Measurements from ENCODE around the gene KRTAP5-6. TPM values are rescaled to one million over a fixed set of nuclear protein-coding genes. Genes with fewer than 3 reads are reported as not detected.

KRTAP5-6 gene
- total RNA-seq, 2 donors from 2014 or later: not detected

GRCh38 chr11:1707751-1708150, 10.8 kb downstream of the KRTAP5-6 start:
- Mint-ChIP-seq H3K36me3 (ENCODE audit: low read depth) (no peaks in the 10 kb centered on the region), H3K4me1 (peaks cover 11% of the 10 kb centered on the region)

GRCh38 chr11:1708716-1709115, 11.7 kb downstream of the KRTAP5-6 start:
- no peaks in the 10 kb centered on the region for H3K9me3 ChIP-seq (ENCODE audit: control insufficient read depth, low read length, poor library complexity, severe bottlenecking)
- H3K27me3 Mint-ChIP-seq: peaks cover 45% of the 10 kb centered on the region
- ATAC-seq: no peak
- DNase-seq: no peak
- no peak overlapping the region for H3K27ac Mint-ChIP-seq
- no peak overlapping the region for H3K4me3 Mint-ChIP-seq
- H3K36me3 Mint-ChIP-seq (ENCODE audit: low read depth): no peaks in the 10 kb centered on the region
- H3K4me1 Mint-ChIP-seq: peaks cover 11% of the 10 kb centered on the region

More at GRCh38 chr11:1707751-1708150, 10.8 kb downstream of the KRTAP5-6 start:
- Mint-ChIP-seq H3K27me3 (peaks cover 49% of the 10 kb centered on the region), H3K27ac (peak overlapping the region; percentile 29), H3K4me3 (no peak overlapping the region)
- no peak for ATAC-seq
- DNase-seq: no peak
- no peaks in the 10 kb centered on the region for H3K9me3 ChIP-seq (ENCODE audit: control insufficient read depth, low read length, poor library complexity, severe bottlenecking)

GRCh38 chr11:1714908-1715885, 18.2 kb downstream of the KRTAP5-6 start:
- H3K36me3 Mint-ChIP-seq (ENCODE audit: low read depth): no peaks in the 10 kb centered on the region
- H3K27me3 Mint-ChIP-seq: peaks cover 36% of the 10 kb centered on the region
- no peaks in the 10 kb centered on the region for H3K4me1 Mint-ChIP-seq
- no peak overlapping the region for H3K27ac Mint-ChIP-seq
- H3K9me3 ChIP-seq (ENCODE audit: control insufficient read depth, low read length, poor library complexity, severe bottlenecking): no peaks in the 10 kb centered on the region
- ATAC-seq: no peak
- no peak for DNase-seq
- no peak overlapping the region for H3K4me3 Mint-ChIP-seq

GRCh38 chr11:1717745-1718144, 20.8 kb downstream of the KRTAP5-6 start:
- H3K27me3 Mint-ChIP-seq: peaks cover 32% of the 10 kb centered on the region
- no peaks in the 10 kb centered on the region for H3K36me3 Mint-ChIP-seq (ENCODE audit: low read depth)
- no peaks in the 10 kb centered on the region for H3K9me3 ChIP-seq (ENCODE audit: control insufficient read depth, low read length, poor library complexity, severe bottlenecking)
- H3K4me1 Mint-ChIP-seq: no peaks in the 10 kb centered on the region
- no peak for ATAC-seq
- H3K4me3 Mint-ChIP-seq: no peak overlapping the region
- no peak overlapping the region for H3K27ac Mint-ChIP-seq
- no peak for DNase-seq

- DNase-seq: no peak
- Mint-ChIP-seq H3K4me3 (no peak overlapping the region), H3K36me3 (ENCODE audit: low read depth) (no peaks in the 10 kb centered on the region), H3K4me1 (no peaks in the 10 kb centered on the region), H3K27ac (no peak overlapping the region), H3K27me3 (peaks cover 36% of the 10 kb centered on the region)
- no peaks in the 10 kb centered on the region for H3K9me3 ChIP-seq (ENCODE audit: control insufficient read depth, low read length, poor library complexity, severe bottlenecking)
- ATAC-seq: no peak
Observed at GRCh38 chr11:1718326-1718725, 21.3 kb downstream of the KRTAP5-6 start.

GRCh38 chr11:1719781-1720180, 22.8 kb downstream of the KRTAP5-6 start:
- peaks cover 46% of the 10 kb centered on the region for H3K27me3 Mint-ChIP-seq
- DNase-seq (no peak), ATAC-seq (no peak)
- no peak overlapping the region for H3K4me3 Mint-ChIP-seq
- H3K4me1 Mint-ChIP-seq: no peaks in the 10 kb centered on the region
- H3K27ac Mint-ChIP-seq: no peak overlapping the region
- no peaks in the 10 kb centered on the region for H3K36me3 Mint-ChIP-seq (ENCODE audit: low read depth)
- no peaks in the 10 kb centered on the region for H3K9me3 ChIP-seq (ENCODE audit: control insufficient read depth, low read length, poor library complexity, severe bottlenecking)

GRCh38 chr11:1727096-1727690, 30.2 kb downstream of the KRTAP5-6 start:
- no peaks in the 10 kb centered on the region for H3K9me3 ChIP-seq (ENCODE audit: control insufficient read depth, low read length, poor library complexity, severe bottlenecking)
- DNase-seq: no peak
- H3K4me3 Mint-ChIP-seq: no peak overlapping the region
- no peak for ATAC-seq
- H3K36me3 Mint-ChIP-seq (ENCODE audit: low read depth): peaks cover 3% of the 10 kb centered on the region
- no peak overlapping the region for H3K27ac Mint-ChIP-seq
- H3K27me3 Mint-ChIP-seq: peaks cover 75% of the 10 kb centered on the region
- peaks cover 6% of the 10 kb centered on the region for H3K4me1 Mint-ChIP-seq

GRCh38 chr11:1727861-1728260, 30.9 kb downstream of the KRTAP5-6 start:
- Mint-ChIP-seq H3K27ac (no peak overlapping the region), H3K4me3 (no peak overlapping the region), H3K4me1 (peaks cover 6% of the 10 kb centered on the region), H3K36me3 (ENCODE audit: low read depth) (peaks cover 3% of the 10 kb centered on the region), H3K27me3 (peaks cover 77% of the 10 kb centered on the region)
- ATAC-seq: no peak
- H3K9me3 ChIP-seq (ENCODE audit: control insufficient read depth, low read length, poor library complexity, severe bottlenecking): no peaks in the 10 kb centered on the region
- DNase-seq: no peak

GRCh38 chr11:1728301-1728700, 31.3 kb downstream of the KRTAP5-6 start:
- H3K9me3 ChIP-seq (ENCODE audit: control insufficient read depth, low read length, poor library complexity, severe bottlenecking): no peaks in the 10 kb centered on the region
- DNase-seq (no peak), ATAC-seq (no peak)
- H3K27ac Mint-ChIP-seq: no peak overlapping the region
- peaks cover 77% of the 10 kb centered on the region for H3K27me3 Mint-ChIP-seq
- no peak overlapping the region for H3K4me3 Mint-ChIP-seq
- H3K4me1 Mint-ChIP-seq: peaks cover 6% of the 10 kb centered on the region
- H3K36me3 Mint-ChIP-seq (ENCODE audit: low read depth): peaks cover 3% of the 10 kb centered on the region

- peaks cover 79% of the 10 kb centered on the region for H3K27me3 Mint-ChIP-seq
- peaks cover 3% of the 10 kb centered on the region for H3K36me3 Mint-ChIP-seq (ENCODE audit: low read depth)
- H3K4me3 Mint-ChIP-seq: peak overlapping the region; percentile 64
- ATAC-seq (no peak), DNase-seq (no peak)
- peaks cover 10% of the 10 kb centered on the region for H3K4me1 Mint-ChIP-seq
- no peaks in the 10 kb centered on the region for H3K9me3 ChIP-seq (ENCODE audit: control insufficient read depth, low read length, poor library complexity, severe bottlenecking)
- H3K27ac Mint-ChIP-seq: no peak overlapping the region
Observed at GRCh38 chr11:1728931-1729691, 32.1 kb downstream of the KRTAP5-6 start.

GRCh38 chr11:1729692-1730011, 32.7 kb downstream of the KRTAP5-6 start:
- peaks cover 14% of the 10 kb centered on the region for H3K4me1 Mint-ChIP-seq
- H3K9me3 ChIP-seq (ENCODE audit: control insufficient read depth, low read length, poor library complexity, severe bottlenecking): no peaks in the 10 kb centered on the region
- ATAC-seq (no peak), DNase-seq (no peak)
- no peak overlapping the region for H3K4me3 Mint-ChIP-seq
- H3K36me3 Mint-ChIP-seq (ENCODE audit: low read depth): peaks cover 3% of the 10 kb centered on the region
- peaks cover 79% of the 10 kb centered on the region for H3K27me3 Mint-ChIP-seq
- no peak overlapping the region for H3K27ac Mint-ChIP-seq

GRCh38 chr11:1730059-1730629, 33.1 kb downstream of the KRTAP5-6 start:
- Mint-ChIP-seq H3K4me3 (no peak overlapping the region), H3K4me1 (peaks cover 14% of the 10 kb centered on the region)

More at GRCh38 chr11:1730059-1730629, 33.1 kb downstream of the KRTAP5-6 start:
- peaks cover 3% of the 10 kb centered on the region for H3K36me3 Mint-ChIP-seq (ENCODE audit: low read depth)
- H3K9me3 ChIP-seq (ENCODE audit: control insufficient read depth, low read length, poor library complexity, severe bottlenecking): no peaks in the 10 kb centered on the region
- no peak overlapping the region for H3K27ac Mint-ChIP-seq
- DNase-seq (no peak), ATAC-seq (no peak)
- H3K27me3 Mint-ChIP-seq: peaks cover 74% of the 10 kb centered on the region

All from T-helper 17 cell (primary cell).